Tibial nerve (tissue), 4 donors: Measurements from ENCODE around the gene MDGA2. TPM values are rescaled to one million over a fixed set of nuclear protein-coding genes. Genes with fewer than 3 reads are reported as not detected.

Experiments used
- DNase-seq, 2 donors: peaks; one replicate each; pipeline ENCODE4 v3.0.0-alpha.2; 2019; ENCODE audit warnings: low spot score in 2 of 2
- H3K27ac ChIP-seq, 4 donors: fragments of 200-600 bp; sonication (generic) in 3 of 4; one replicate each; pipeline ENCODE4 v1.5.1; 2017 to 2019; ENCODE audit warnings: mild to moderate bottlenecking in 1 of 4
- H3K27me3 ChIP-seq, 2 donors: fragments of 200-600 bp; sonication (generic) in 1 of 2; one replicate each; pipeline versions ENCODE4 v1.5.1 to v1.6.0; 2017 to 2019
- H3K36me3 ChIP-seq, 3 donors: fragments of 200-600 bp; sonication (generic); one replicate each; pipeline ENCODE4 v1.5.1; 2018 to 2019
- H3K4me1 ChIP-seq, 4 donors: fragments of 200-600 bp; sonication (generic) in 3 of 4; one replicate each; pipeline ENCODE4 v1.5.1; 2017 to 2019
- H3K4me3 ChIP-seq, 4 donors: fragments of 200-600 bp; sonication (generic) in 3 of 4; one replicate each; pipeline ENCODE4 v1.5.1; 2017 to 2019; ENCODE audit warnings: mild to moderate bottlenecking in 1 of 4, moderate library complexity in 1 of 4
- H3K9me3 ChIP-seq, 4 donors: fragments of 200-600 bp; sonication (generic) in 3 of 4; one replicate each; pipeline ENCODE4 v1.5.1; 2017 to 2019
- EP300 ChIP-seq, 2 donors: sonication (generic); formaldehyde crosslinking; IDR thresholded peaks; one replicate each; pipeline ENCODE4 v1.6.1; 2017; ENCODE audit warnings: antibody characterized with exemption in 2 of 2, mild to moderate bottlenecking in 1 of 2
- POLR2A ChIP-seq, 2 donors: fragments of 450-650 bp; IDR thresholded peaks; one replicate each; pipeline ENCODE4 v1.6.1; 2017; ENCODE audit warnings: antibody characterized with exemption in 2 of 2, mild to moderate bottlenecking in 2 of 2, moderate library complexity in 2 of 2
- WGBS, 2 donors: methylation state at CpG; one replicate each; pipeline ENCODE4 v1.1.5; 2018; 5-methylcytosine and 5-hydroxymethylcytosine counted together
- total RNA-seq, 4 donors: library from RNA; depleted of rRNA; stranded (reverse); fragments of >200 nt; gene quantifications; one replicate each; pipeline ENCODE4 v1.1.0, GENCODE V29; 2016
- TF ChIP-seq, protein P1 (sequence below), 5 experiments: fragments of 200-600 bp in 3 of 5; fragments of 450-650 bp in 2 of 5; sonication (generic) in 3 of 5; IDR thresholded peaks; one replicate each; pipeline ENCODE4 v1.5.1; 2016 to 2019; ENCODE audit warnings: antibody characterized with exemption in 5 of 5, mild to moderate bottlenecking in 3 of 5, moderate library complexity in 2 of 5

The MDGA2 gene
- total RNA-seq, 4 donors from 2014 or later, result under 0.01 TPM; not detected in 3

- H3K36me3 ChIP-seq, result no peaks in the 10 kb centered on the region
- TF ChIP-seq, protein P1, sequence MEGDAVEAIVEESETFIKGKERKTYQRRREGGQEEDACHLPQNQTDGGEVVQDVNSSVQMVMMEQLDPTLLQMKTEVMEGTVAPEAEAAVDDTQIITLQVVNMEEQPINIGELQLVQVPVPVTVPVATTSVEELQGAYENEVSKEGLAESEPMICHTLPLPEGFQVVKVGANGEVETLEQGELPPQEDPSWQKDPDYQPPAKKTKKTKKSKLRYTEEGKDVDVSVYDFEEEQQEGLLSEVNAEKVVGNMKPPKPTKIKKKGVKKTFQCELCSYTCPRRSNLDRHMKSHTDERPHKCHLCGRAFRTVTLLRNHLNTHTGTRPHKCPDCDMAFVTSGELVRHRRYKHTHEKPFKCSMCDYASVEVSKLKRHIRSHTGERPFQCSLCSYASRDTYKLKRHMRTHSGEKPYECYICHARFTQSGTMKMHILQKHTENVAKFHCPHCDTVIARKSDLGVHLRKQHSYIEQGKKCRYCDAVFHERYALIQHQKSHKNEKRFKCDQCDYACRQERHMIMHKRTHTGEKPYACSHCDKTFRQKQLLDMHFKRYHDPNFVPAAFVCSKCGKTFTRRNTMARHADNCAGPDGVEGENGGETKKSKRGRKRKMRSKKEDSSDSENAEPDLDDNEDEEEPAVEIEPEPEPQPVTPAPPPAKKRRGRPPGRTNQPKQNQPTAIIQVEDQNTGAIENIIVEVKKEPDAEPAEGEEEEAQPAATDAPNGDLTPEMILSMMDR (IDR thresholded peaks at IDR 0.05), result no peak
- H3K27me3 ChIP-seq, result no peaks in the 10 kb centered on the region
- no peak overlapping the region for H3K4me3 ChIP-seq
- 69 to 77% methylated on average over 2 of the region's 2 CpGs for WGBS, 2 donors
- no peak overlapping the region for H3K27ac ChIP-seq
- no peaks in the 10 kb centered on the region for H3K9me3 ChIP-seq
- no peak for DNase-seq
- H3K4me1 ChIP-seq, result no peaks in the 10 kb centered on the region
Observed at GRCh38 chr14:47536341-47536740, 139.1 kb downstream of the MDGA2 start.

DNA sequence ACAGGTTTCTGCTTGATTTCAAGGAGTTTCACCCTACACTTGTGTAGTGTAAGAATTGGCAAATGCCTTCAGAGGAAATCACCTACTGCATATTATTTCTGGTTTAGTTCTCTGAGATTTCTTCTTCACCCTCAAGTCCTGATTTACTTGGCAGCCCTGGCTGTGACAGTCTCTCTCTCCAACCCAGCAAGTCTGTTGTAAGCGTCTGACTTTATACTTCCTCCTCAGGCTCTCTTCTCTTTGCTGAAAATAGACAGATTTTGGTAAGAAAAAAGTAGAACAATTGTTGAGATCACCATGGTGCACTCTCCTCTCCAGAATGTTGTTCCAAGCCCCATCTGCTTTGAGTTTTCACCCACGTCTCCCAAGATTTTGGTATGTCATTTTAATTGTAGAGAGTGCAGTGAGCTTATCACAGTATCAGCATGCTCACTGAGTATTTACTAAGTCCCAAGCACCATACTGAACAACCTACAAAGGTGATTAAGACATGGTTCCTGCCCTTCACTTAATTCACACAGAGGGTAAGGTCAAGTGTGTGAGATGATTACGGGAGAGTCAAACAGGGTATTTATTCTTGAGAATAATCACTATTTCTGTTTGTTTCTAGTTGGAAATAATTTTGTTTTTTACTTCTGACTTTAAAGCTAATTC, 148.7 kb downstream of the MDGA2 start:
- 59 to 60% methylated on average over 3 of the region's 3 CpGs for WGBS, 2 donors
- Histone ChIP-seq H3K27ac (no peak overlapping the region), H3K4me3 (no peak overlapping the region), H3K9me3 (peaks cover 0 to 9% (median 0%) of the 10 kb centered on the region in 4 donors), H3K36me3 (no peaks in the 10 kb centered on the region), H3K27me3 (no peaks in the 10 kb centered on the region), H3K4me1 (no peaks in the 10 kb centered on the region)
- DNase-seq, result no peak
- TF ChIP-seq POLR2A (IDR thresholded peaks at IDR 0.05) (no peak), EP300 (IDR thresholded peaks at IDR 0.05) (no peak)
- TF ChIP-seq, protein P1 (IDR thresholded peaks at IDR 0.05), result no peak

GRCh38 chr14:47524524-47524923, 150.9 kb downstream of the MDGA2 start:
- TF ChIP-seq, protein P1 (IDR thresholded peaks at IDR 0.05), result no peak
- no peak for TF ChIP-seq EP300 (IDR thresholded peaks at IDR 0.05)
- no peak for TF ChIP-seq POLR2A (IDR thresholded peaks at IDR 0.05)
- no peak overlapping the region for H3K4me3 ChIP-seq
- H3K4me1 ChIP-seq, result no peaks in the 10 kb centered on the region
- no peaks in the 10 kb centered on the region for H3K27me3 ChIP-seq
- WGBS, 2 donors, result 84 to 87% methylated on average over 4 of the region's 4 CpGs
- no peaks in the 10 kb centered on the region for H3K36me3 ChIP-seq
- H3K27ac ChIP-seq, result no peak overlapping the region
- peaks cover 0 to under 1% (median 0%) of the 10 kb centered on the region in 4 donors for H3K9me3 ChIP-seq
- DNase-seq, result no peak

DNA sequence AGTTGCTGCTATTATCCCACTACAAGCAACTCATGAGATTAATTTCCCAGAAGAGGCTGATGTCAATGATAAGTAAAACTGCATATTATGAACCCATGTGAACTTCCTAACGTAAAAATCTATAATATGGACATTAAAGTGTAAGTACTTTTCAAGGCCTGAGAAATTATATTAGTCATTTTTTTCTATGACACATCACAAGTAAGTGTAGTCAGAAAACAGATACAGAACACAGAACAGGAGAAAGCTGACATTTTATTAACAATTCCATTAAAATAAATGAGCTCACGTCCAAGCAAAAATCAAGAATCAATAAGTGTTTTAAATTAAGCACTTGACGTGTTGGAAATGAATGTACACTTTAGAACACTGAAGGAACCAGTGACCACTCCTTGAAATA, 155.0 kb downstream of the MDGA2 start:
- WGBS, 2 donors, result 83 to 86% methylated on average over 3 of the region's 3 CpGs
- H3K4me3 ChIP-seq, result no peak overlapping the region
- TF ChIP-seq EP300 (IDR thresholded peaks at IDR 0.05) (no peak), POLR2A (IDR thresholded peaks at IDR 0.05) (no peak)
- H3K27ac ChIP-seq, result no peak overlapping the region
- no peak for DNase-seq
- H3K9me3 ChIP-seq, result no peaks in the 10 kb centered on the region
- H3K36me3 ChIP-seq, result no peaks in the 10 kb centered on the region
- H3K4me1 ChIP-seq, result no peaks in the 10 kb centered on the region
- no peaks in the 10 kb centered on the region for H3K27me3 ChIP-seq

GRCh38 chr14:47511829-47512228, 163.6 kb downstream of the MDGA2 start:
- Histone ChIP-seq H3K9me3 (no peaks in the 10 kb centered on the region), H3K27me3 (no peaks in the 10 kb centered on the region), H3K4me3 (no peak overlapping the region), H3K4me1 (no peaks in the 10 kb centered on the region), H3K36me3 (no peaks in the 10 kb centered on the region), H3K27ac (no peak overlapping the region)
- TF ChIP-seq POLR2A (IDR thresholded peaks at IDR 0.05) (no peak), EP300 (IDR thresholded peaks at IDR 0.05) (no peak)
- TF ChIP-seq, protein P1 (IDR thresholded peaks at IDR 0.05), result no peak
- 84% methylated on average over 2 of the region's 2 CpGs for WGBS, 2 donors
- DNase-seq, result no peak
